Kidney capillary endothelial cell (primary cell): Measurements from ENCODE around the gene TSHR.
"Not testable (repeated sequence)": the region's sequence is repeated elsewhere in the genome, so short reads cannot be mapped to it uniquely, and the experiment has no call there.

Experiments
- DNase-seq: peaks from one replicate; pipeline ENCODE4 v3.0.0-alpha.2; 2018; ENCODE audit warnings: low spot score

The TSHR gene

DNA sequence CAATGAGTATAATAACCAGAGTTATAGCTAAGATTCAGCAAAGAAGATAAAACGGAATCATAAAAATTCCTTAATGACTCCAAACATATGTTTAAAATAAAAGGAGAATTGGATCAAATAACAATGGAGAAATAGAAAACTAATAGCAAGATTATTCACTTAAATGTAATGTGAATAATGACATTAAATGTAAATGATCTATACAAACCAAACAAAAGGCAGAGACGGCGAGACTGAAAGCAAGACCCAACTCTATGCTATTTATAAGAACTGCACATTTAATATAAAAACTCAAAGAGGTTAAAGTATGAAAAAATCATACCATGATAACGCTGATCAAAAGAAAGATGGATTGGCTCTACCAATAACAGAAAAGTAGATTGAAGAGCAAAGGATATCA lies 3.9 kb upstream of the TSHR start:
- no peak for DNase-seq

DNA sequence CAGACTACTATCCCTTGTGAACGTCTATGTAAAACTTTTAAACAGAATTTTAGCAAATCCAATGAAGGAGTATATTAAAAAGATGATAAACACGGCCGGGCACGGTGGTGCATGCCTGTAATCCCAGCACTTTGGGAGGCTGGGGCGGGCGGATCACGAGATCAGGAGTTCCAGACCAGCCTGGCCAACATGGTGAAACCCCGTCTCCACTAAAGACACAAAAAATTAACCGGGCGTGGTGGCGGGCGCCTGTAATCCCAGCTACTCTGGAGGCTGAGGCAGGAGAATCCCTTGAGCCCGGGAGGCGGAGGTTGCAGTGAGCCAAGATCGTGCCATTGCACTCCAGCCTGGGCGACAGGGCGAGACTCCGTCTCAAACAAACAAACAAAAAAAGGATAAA lies 2.2 kb upstream of the TSHR start:
- DNase-seq: not testable (repeated sequence)

DNA sequence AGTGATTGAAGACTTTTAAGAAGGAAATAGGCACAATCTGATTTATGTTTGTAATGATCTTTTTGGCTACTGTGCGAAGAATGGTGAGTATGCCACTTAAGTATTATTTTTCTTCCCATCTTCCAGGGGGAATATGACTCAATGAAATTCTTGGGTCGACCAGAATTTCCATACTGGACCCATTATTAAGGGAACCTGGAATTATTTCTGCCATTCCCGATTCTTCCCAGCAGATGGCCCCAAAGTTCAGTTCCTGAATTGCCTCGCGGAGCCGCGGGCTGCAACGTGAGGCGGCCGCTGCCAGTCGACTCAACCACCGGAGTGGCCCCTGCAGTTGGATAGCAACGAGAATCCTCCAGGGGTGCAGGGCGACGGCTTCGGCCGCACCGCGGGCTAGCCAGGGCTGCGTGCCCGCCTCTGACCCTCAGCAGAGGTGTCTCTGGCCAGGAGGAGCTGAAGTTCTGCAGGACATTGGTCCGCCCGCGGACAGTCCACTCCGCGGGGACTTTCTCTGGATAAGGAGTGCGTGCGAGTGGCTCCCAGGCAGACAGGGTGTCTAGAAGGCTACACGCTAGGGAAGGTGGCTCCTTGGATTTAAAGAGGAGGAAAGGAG lies 628 bp upstream of the TSHR start:
- peak; percentile 67 for DNase-seq

DNA sequence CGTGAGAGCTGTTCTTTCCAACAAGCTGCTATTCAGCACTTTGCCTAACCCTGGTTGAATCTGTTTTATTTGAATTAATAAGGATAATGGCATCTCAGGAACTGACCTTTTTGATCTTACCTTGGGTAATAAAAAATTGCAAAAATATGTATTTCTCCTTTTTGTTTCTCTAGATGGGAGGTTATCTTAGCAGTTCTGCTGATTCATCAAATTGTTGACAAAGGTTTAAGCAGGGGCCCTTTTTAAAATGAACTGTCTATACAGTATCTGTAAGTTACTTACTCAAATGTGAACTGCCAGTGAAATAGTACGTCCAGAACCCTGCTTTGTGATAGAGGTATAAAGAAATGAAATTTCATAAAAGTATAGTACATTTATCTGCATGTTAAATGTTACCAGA lies 681 bp downstream of the TSHR start:
- no peak for DNase-seq

DNA sequence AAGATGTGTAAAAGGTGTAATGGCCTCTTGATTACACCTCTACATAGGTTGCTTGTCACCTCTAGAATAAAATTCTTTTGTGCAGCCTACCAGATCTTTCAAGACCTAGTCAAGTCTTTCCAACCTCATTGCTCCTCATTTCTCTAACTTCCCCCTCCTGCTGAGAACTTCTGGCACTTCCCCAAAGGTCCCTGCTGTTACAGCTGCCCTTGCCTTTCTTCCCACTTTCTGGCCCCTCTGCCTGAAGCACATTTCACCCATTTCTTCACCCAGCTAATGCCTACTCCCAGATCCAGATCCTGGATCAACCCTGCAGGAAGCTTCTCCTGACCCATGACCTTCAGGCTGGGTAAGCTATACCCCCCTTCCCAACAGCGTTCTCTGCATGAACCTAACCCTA lies 1.5 kb downstream of the TSHR start:
- DNase-seq: no peak

DNA sequence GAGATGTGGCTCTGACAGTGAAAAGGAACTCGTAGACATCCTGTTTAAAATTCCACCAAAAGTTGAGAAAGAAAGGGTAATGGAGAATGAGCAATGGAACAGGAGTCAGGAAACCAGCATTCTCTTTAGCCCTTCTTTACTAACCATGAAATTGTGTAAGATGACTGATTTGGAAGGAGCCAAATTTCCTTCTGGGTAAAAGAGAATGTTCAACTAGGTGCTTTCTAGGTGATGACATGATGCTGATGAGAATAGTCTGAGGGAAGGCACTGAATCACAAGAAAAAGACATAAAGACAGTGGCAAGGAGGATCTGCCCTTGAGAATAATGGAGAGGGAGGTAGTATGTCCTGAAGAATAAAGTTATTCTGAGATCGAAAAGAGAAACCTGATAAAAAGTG lies 2.2 kb downstream of the TSHR start:
- DNase-seq: no peak

DNA sequence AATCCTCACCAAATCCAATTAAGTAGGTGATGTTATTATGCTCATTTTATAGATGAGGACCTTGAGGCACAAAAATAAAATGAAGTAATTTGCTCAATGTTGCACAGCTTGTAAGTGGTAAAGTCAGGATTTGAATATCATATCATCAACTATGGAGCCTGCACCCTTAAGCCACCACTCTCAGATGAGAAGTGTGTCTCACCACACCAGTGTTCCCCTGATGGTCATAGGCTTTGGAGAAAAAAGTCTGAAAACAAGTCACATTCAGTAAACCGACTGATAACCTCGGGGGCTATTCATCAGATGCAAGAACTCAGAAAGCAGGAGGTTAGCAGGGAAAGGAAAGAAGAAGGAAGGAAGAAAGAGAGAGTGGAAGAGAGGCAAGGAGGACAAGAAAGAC lies 2.8 kb downstream of the TSHR start:
- DNase-seq: no peak

DNA sequence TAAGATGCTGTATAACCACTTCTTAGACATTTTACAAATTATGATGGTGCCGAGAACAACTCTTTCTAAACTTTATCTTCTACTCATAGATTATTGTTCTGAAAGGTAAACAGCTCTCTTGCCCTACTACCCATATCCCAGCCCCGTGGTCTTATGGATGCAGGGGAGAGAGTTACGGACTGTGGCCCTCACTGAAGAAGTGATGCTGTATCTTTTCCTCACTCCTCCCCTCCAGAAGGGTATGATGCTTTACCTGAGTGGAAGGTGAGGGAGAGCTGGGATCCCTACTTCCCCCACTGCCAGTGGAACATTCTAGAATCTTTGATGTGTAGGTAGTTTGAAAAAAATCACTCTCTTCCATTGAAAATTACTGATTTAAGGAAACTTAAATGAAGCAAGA lies 3.5 kb downstream of the TSHR start:
- DNase-seq: no peak

DNA sequence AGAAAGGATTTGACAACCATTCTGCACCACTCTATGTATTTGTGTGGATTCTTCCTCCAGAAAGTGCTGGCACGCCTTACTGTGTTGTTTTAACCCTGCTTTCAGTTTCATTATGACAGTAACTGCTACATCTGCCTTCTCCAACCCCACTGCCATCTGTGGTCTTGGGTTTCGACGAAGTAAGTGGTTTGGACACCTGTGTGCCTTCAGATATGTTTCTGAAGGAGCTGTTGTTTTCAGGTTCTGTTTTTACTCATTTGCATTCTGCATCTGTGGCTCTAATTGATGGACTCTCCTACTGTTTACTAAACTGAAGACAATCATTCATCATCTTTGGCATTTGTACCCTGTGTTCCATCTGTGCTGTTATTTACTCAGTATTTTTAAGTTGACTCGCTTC lies 4.1 kb downstream of the TSHR start:
- DNase-seq: no peak

DNA sequence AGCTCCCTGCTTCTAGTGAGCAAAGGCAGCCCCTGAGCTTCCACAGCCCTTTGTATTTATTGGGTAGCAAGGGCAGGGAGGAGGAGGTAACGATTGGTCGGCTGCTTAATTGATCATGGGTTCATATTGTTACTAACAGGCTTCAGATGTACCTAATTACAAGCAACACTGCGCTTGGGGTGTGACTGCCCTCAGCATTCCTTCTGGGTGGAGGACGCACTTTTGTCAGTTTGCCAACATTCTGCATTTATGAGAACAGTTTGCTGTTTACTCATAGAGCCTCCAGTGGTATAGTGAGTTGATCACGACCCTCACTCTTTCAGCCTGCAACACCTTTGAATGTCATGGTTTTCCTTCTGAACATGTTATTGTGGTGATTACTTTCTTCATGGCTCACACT lies 9.6 kb downstream of the TSHR start:
- no peak for DNase-seq

DNA sequence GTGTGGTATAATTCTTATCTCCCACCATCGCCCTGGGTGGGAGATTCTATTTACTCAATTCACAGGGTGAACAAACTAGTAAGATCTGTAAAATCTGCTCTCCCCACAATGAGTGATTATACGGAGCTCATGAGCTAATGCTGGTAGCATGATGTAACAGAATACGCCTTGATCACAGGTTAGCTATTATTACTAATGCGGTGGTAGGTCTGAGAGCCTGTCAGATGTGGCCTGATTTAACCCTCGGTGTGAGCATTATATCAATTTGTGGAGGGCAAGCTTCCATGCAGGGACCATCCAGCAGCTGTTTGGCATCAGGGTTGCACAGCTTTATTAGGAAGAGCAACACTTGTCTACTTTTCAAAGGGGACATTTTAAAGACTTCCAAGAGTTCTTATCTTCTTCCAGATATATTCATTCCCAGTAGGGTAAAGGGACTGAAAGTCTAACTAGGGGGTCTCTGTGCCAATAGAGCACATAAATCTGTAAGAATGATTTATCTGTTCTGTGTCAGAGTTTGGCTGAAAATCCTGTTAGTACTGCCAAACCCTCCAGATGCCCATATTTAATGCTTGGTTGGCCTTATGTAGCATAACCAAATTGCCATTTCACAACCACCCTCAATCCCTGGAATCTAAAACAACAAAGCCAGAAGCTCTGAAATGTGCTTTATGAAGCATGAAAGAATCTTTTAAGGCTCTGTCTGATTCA lies 18.7 kb downstream of the TSHR start:
- DNase-seq: no peak

DNA sequence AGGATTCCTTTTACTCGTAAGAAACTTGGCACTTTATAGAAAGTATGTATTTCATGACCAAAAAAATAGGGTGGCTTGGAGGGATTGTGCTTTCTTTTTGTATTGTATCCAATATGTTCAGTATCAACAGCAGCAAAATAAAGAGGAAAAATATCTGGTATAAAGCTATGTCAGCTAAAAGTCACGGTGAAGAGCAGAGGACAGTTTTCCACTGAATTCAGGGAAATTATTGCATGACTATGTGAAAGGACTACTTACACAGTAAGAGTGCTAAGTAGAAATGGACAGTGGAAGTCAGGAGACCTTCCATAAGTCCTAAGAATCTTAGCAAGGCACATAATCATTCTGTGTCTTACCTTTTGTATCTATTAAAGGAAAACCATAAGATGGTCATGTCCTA lies 19.3 kb downstream of the TSHR start:
- no peak for DNase-seq

DNA sequence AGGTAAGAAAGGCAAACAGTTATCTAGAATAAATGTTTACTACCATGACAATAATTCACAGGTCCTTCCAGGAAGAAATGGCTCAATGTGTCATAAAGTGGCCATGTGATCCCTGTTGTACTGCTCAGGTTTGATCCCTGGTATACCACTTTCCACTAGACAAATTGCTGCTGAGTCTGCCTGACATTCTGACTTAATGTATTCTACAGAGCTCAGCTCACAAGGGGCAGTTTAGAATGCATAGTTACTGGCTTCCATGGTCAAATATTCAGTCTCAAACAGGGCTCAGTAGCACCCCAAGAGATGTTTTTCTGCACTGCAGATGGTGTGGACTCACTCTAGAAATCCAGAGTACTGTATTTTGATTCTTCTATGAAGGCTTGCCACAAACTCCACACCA lies 21.8 kb downstream of the TSHR start:
- no peak for DNase-seq

DNA sequence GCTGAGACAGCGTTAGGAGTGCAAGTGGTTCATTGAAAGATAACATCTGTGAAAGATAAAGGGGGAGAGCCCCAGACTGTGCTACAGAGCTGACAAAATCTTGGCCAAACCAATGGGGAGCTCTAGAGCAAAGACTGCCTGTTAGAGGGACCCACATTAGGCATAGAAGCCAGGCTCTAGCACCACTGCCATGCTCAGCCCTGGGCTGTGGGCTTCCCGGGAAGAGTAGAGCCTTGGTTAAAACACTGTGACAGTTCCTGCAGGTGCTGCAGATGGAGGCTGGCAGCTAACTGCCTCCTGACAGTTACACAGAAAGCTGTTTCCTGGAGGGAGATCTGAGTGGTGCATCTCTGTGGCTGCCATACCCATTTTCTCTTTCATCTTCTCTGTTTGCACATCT lies 23.0 kb downstream of the TSHR start:
- DNase-seq: no peak

DNA sequence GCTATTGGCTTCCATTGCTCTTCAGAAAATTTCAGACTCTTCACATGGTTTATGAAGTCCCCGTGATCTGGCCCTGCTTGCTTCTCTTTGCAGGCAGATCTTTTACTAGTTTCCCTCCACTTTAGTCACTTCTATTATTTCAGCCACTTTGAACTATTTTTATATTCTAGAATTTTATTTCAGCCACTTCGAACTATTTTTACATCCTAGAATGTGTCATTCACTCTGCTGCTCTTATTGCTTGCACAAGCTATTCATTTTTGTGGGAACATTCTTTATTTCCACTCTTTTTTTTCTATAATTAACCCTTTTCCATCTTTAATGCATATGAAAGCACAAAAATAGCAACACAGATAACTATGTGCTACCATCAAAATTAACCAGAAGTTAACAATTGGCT lies 24.5 kb downstream of the TSHR start:
- DNase-seq: no peak

DNA sequence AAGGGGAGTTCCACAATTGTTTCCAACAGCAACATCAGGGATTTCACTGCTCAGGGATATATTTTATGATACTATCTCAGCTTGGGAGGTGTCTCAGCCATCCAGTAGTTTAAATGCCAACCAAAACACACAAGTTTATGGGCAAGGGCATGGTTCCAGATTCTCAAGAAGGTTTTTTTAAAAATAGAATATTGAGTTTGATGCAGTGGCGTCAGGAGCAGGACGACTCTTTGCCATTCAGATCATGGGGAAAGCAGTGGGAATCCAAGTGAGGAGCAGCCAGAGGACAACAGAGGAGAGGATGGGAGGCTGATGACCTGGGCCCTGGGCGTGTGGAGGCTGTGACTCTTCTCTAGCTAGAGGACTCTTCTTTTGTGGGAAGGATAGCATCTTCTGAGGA lies 25.7 kb downstream of the TSHR start:
- DNase-seq: no peak

DNA sequence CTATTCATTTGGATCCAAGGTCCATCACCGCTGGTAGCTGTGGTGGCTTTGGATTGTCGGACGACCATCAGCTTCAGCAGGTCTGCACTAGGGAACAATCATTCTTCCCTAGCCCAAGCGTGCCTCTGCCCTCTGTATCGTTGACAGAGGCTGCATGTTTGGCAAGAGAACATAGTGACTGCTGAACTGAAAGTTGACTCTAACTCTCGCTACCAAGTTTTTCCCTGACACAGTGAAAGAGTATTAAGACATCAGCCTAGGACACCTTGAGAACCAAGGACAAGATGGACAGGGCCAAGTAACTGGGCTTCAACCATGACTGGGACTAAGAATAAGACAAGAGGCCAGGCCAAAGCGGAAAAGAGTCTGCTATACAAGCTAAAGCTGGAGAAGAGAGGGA lies 26.3 kb downstream of the TSHR start:
- no peak for DNase-seq

DNA sequence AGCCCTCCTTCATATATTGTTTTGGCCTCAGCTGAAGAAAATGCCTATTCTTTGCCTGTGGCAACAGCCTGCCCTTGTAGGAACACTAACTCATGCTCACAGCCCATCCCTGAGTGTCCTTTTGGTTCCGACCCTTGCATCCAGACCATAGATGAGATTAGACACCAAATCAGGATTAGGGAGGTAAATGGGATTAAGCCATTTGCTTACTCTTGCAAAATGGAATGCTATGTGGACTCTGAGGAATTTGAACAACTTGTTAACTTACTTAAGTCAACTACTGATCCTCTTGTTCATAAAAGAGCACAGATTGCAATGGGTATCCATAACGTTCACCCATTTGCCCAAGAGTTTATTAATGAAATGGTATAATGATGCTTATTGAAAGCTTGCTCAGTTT lies 27.3 kb downstream of the TSHR start:
- DNase-seq: no peak

DNA sequence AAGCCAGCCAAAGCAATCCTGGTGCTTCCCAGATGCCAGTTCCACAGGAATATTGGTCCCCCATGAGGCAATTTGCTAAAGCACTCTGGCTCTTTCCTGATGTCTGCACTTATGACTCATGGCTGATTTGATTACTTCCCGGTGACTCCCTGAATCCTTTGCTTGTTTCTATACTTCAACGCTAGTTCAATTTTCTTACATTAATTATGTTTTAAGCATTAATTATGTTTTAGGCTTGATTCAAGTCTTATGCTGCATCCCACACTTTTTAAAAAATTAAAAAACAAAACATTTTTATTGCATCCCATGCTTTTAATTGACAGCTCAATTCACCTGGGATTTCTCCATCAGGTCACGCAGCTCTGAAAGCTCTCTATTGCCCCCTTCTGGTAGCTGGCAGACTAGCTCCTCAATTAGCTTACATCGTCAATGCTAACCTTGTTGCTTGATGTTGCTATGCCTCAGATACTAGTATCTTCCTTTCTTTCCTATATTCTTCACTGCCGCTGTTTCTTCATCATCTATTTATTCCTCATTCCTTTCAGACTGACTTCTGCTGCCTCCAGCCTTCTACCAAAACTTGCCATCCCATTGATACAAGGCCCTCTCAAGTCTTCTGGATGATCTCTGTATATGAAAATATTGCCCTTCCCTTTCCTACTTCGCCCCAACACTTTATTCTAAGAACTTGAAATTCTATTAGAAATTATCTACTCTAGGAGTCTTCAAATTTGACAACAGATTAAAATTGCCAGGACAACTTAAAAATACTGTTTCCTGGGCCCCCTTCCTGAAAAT lies 32.0 kb downstream of the TSHR start:
- peak; percentile 73 for DNase-seq

DNA sequence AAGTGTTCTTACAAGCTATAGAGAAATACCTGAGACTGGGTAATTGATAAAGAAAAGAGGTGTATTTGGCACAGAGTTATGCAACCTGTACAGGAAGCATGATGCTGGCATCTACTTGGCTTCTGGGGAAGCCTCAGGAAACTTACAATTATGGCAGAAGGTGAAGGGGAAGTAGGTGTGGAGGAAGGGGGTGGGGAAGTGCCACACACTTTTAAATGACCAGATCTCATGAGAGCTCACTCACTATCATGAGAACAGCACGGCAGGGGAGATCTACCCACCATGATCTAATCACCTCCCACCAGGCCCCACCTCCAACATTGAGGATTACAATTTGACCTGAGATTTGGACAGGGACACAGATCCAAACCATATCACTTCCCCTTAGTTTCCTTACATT lies 32.8 kb downstream of the TSHR start:
- no peak for DNase-seq

DNA sequence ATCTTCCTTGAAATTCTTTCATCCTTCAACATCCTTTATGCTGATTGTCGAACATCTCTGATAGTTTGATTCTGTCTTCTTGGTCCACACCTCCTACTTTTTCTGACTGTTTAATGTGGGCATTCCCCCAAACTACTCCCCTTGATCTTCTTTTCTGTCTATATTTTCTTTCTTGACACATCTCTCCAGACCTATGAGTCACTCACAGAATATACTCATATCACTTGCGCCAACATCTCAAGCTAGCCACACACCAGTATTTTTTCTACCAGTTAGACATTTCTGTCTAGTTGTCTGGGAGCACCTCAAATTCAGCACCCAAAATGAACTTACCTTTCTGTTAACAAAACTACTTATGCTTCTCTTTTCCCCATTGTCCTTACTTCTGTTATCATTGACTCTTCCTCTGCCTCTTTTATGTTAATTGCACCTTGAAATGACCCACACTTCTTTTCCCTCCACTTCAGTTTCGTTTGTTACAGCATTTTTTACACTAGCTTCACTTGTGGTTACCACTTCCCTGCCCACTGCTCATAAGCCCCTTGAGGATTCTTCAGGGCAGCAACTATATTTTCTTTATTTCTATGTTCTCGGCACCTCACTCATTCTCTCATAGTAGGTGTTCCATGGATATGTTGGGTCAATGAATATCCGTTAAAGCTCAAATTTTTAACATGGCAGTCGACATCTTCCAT lies 33.5 kb downstream of the TSHR start:
- DNase-seq: no peak

DNA sequence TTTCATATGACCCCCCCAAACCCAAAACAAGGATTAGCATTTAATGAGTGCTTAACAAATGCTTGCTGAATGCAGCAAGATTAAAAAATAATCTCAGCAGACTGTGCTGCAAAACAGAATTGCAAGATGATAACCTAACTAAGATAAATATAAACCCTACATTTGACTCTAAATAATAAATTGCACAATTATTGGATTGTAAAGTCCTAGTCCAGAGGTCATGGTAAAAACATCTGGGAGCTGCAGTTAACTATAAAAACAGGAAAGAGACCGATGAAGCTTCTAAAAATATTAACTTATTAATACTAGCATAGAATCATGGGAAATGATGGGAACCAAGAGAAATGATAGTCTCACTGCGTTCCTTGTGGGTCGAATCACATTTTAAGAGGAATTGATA lies 37.2 kb downstream of the TSHR start:
- DNase-seq: no peak
